GM23338 (cell line): ENCODE results near the gene LURAP1L. TPM values are rescaled to one million over a fixed set of nuclear protein-coding genes. Genes with fewer than 3 reads are reported as not detected.
A peak's percentile ranks its signal among the peaks of the same experiment; 100 is the strongest.

Source experiments
- ATAC-seq: fragments of 200-7000 bp; cut with Tn5 transposase; 3 replicates; pipeline ENCODE4 v1.9.1; 2020
- DNase-seq: peaks from one replicate; pipeline ENCODE4 v3.0.0-alpha.2; 2015; ENCODE audit warnings: low spot score
- H2AFZ ChIP-seq: fragments of 200-600 bp; sonication (generic); 2 replicates; pipeline ENCODE4 v1.8.0; 2016; ENCODE audit warnings: antibody characterized with exemption, mild to moderate bottlenecking, moderate library complexity
- H3F3A ChIP-seq: fragments of 200-600 bp; sonication (generic); replicated peaks from 2 replicates; pipeline ENCODE4 v1.8.0; 2017; ENCODE audit warnings: antibody characterized with exemption, mixed run types, low read depth
- H3K27ac ChIP-seq: fragments of 200-600 bp; sonication (generic); 2 replicates; pipeline ENCODE4 v1.6.1; 2016; ENCODE audit warnings: low read depth
- H3K27me3 ChIP-seq: fragments of 200-600 bp; sonication (generic); 2 replicates; pipeline ENCODE4 v1.8.0; 2016; ENCODE audit warnings: mild to moderate bottlenecking, mixed run types, moderate library complexity; ENCODE audit not compliant: insufficient read depth
- H3K36me3 ChIP-seq: fragments of 200-600 bp; sonication (generic); 2 replicates; pipeline ENCODE4 v1.8.0; 2016; ENCODE audit warnings: mild to moderate bottlenecking; ENCODE audit not compliant: insufficient read depth
- H3K4me1 ChIP-seq: fragments of 200-600 bp; sonication (generic); 2 replicates; pipeline ENCODE4 v1.8.0; 2016; ENCODE audit warnings: mild to moderate bottlenecking, moderate library complexity; ENCODE audit not compliant: insufficient read depth
- H3K4me2 ChIP-seq: fragments of 200-600 bp; sonication (generic); 2 replicates; pipeline ENCODE4 v1.7.1; 2017; ENCODE audit warnings: mixed run types
- H3K4me3 ChIP-seq: fragments of 200-600 bp; sonication (generic); 2 replicates; pipeline ENCODE4 v1.6.1; 2016; ENCODE audit warnings: mixed run types
- H3K79me2 ChIP-seq: fragments of 200-600 bp; sonication (generic); replicated peaks from 2 replicates; pipeline ENCODE4 v1.8.0; 2017; ENCODE audit warnings: mild to moderate bottlenecking; ENCODE audit not compliant: insufficient read depth
- H3K9me2 ChIP-seq: fragments of 200-600 bp; sonication (generic); 2 replicates; pipeline ENCODE4 v1.8.0; 2017; ENCODE audit not compliant: insufficient read depth
- H4K20me1 ChIP-seq: fragments of 200-600 bp; sonication (generic); replicated peaks from 2 replicates; pipeline ENCODE4 v1.8.0; 2017; ENCODE audit warnings: mild to moderate bottlenecking; ENCODE audit not compliant: insufficient read depth
- H3K27ac Mint-ChIP-seq: 2 replicates; pipeline ENCODE4 v1.8.0; 2020; ENCODE audit warnings: inconsistent platforms, mild to moderate bottlenecking, moderate library complexity, mixed read lengths
- H3K27me3 Mint-ChIP-seq: 3 replicates; pipeline ENCODE4 v1.8.0; 2022; ENCODE audit warnings: low read depth, mild to moderate bottlenecking, moderate library complexity, mixed read lengths, inconsistent platforms; ENCODE audit not compliant: insufficient read depth, poor library complexity
- H3K36me3 Mint-ChIP-seq: 3 replicates; pipeline ENCODE4 v1.8.0; 2021; ENCODE audit warnings: low read depth, mild to moderate bottlenecking, inconsistent platforms, moderate library complexity, mixed read lengths
- H3K4me1 Mint-ChIP-seq: 3 replicates; pipeline ENCODE4 v1.8.0; 2020; ENCODE audit warnings: mild to moderate bottlenecking, inconsistent platforms, mixed read lengths
- H3K4me3 Mint-ChIP-seq: 3 replicates; pipeline ENCODE4 v1.8.0; 2021; ENCODE audit warnings: moderate library complexity, mild to moderate bottlenecking, inconsistent platforms, mixed read lengths
- H3K9me3 Mint-ChIP-seq: 3 replicates; pipeline ENCODE4 v1.8.0; 2020; ENCODE audit warnings: moderate library complexity, mild to moderate bottlenecking, inconsistent platforms, mixed read lengths
- CREB1 ChIP-seq: fragments of 250-450 bp; sonication (Bioruptor Pico); IDR thresholded peaks from 2 replicates; pipeline ENCODE4 v1.5.0; 2020; ENCODE audit warnings: low read depth, mild to moderate bottlenecking, moderate library complexity
- CTCF ChIP-seq, 2 experiments: fragments of 200-600 bp in 1 of 2; sonication (generic) in 1 of 2; conservative IDR thresholded peaks; 2 replicates each; pipeline versions ENCODE4 v1.5.1 to v1.6.1; 2016 to 2017; ENCODE audit warnings: antibody characterized with exemption in 2 of 2, low read depth in 2 of 2, mild to moderate bottlenecking in 2 of 2, moderate library complexity in 1 of 2
- ETS1 ChIP-seq: IDR thresholded peaks from 2 replicates; pipeline ENCODE4 v1.6.1; 2016; ENCODE audit warnings: antibody characterized with exemption
- EZH2phosphoT487 ChIP-seq: fragments of 200-600 bp; sonication (generic); IDR thresholded peaks from one replicate; pipeline ENCODE4 v1.8.1; 2018; ENCODE audit warnings: antibody characterized with exemption; ENCODE audit not compliant: unreplicated experiment
- JUNB ChIP-seq: IDR thresholded peaks from one replicate; pipeline ENCODE4 v1.6.1; 2016; ENCODE audit warnings: antibody characterized with exemption; ENCODE audit not compliant: unreplicated experiment
- NANOG ChIP-seq: IDR thresholded peaks from 2 replicates; pipeline ENCODE4 v1.6.1; 2016; ENCODE audit warnings: antibody characterized with exemption, borderline replicate concordance
- POLR2AphosphoS5 ChIP-seq: IDR thresholded peaks from 2 replicates; pipeline ENCODE4 v1.6.1; 2016; ENCODE audit warnings: antibody characterized with exemption, low read depth
- REST ChIP-seq: IDR thresholded peaks from one replicate; pipeline ENCODE4 v1.6.1; 2018; ENCODE audit warnings: antibody characterized with exemption; ENCODE audit not compliant: unreplicated experiment
- ZNF114 ChIP-seq: fragments of 250-450 bp; sonication (Bioruptor Pico); IDR thresholded peaks from 2 replicates; pipeline ENCODE4 v1.5.0; 2020; ENCODE audit warnings: mild to moderate bottlenecking, moderate library complexity
- ZNF331 ChIP-seq: fragments of 250-450 bp; sonication (Bioruptor Pico); IDR thresholded peaks from 2 replicates; pipeline ENCODE4 v1.5.0; 2020; ENCODE audit warnings: low read depth, mild to moderate bottlenecking, moderate library complexity
- ZNF462 ChIP-seq: fragments of 250-450 bp; sonication (Bioruptor Pico); IDR thresholded peaks from 2 replicates; pipeline ENCODE4 v1.5.0; 2020; ENCODE audit warnings: mild to moderate bottlenecking, moderate library complexity
- polyA plus RNA-seq: library from polyadenylated mRNA; unstranded; fragments of >200 nt; fragmentation: Nextera tagmentation; extraction: Ambion mirVana; gene quantifications from 2 replicates; pipeline ENCODE4 v1.2.1, GENCODE V29; 2016
- total RNA-seq: library from RNA; depleted of rRNA; stranded (reverse); fragments of >200 nt; shearing (Covaris generic); gene quantifications from 2 replicates; pipeline ENCODE4 v1.2.3, GENCODE V29; 2014

LURAP1L gene
- total and polyA plus RNA-seq, 2 experiments from 2014 or later: 1.2 to 1.6 TPM

GRCh38 chr9:12855066-12855465 lies 80.2 kb downstream of the LURAP1L start (continued):
- TF ChIP-seq ETS1 (no peak), JUNB (no peak)

GRCh38 chr9:12856603-12857002 lies 81.8 kb downstream of the LURAP1L start:
- H3K4me1 Mint-ChIP-seq: peaks cover 11% of the 10 kb centered on the region
- H3K27me3 Mint-ChIP-seq: no peaks in the 10 kb centered on the region
- H3F3A ChIP-seq: no peaks in the 10 kb centered on the region
- H4K20me1 ChIP-seq: no peaks in the 10 kb centered on the region
- no peaks in the 10 kb centered on the region for H3K9me3 Mint-ChIP-seq
- no peak for TF ChIP-seq CTCF (conservative IDR thresholded peaks at IDR 0.05; ENCODE audit: low read depth in 2 of 2)
- TF ChIP-seq REST: no peak
- peak; percentile 42; the same call in 1 of the 2 replicates for TF ChIP-seq CREB1 (CRISPR knock-in tag)
- no peak for TF ChIP-seq EZH2phosphoT487
- no peak for TF ChIP-seq ETS1
- TF ChIP-seq POLR2AphosphoS5: no peak
- TF ChIP-seq ZNF114 (CRISPR knock-in tag): no peak
- TF ChIP-seq ZNF462 (CRISPR knock-in tag): peak; percentile 76
- no peak for TF ChIP-seq NANOG
- TF ChIP-seq JUNB: no peak
- peak; percentile 13; the same call in 1 of the 2 replicates for TF ChIP-seq ZNF331 (CRISPR knock-in tag)
- no peaks in the 10 kb centered on the region for H3K27me3 ChIP-seq
- peaks cover 4% of the 10 kb centered on the region; the same call in 1 of the 2 replicates for H3K4me1 ChIP-seq
- no peaks in the 10 kb centered on the region for H3K79me2 ChIP-seq
- peak; percentile 98 for ATAC-seq
- H3K36me3 Mint-ChIP-seq: no peaks in the 10 kb centered on the region
- no peak overlapping the region for H3K4me3 Mint-ChIP-seq
- H3K4me2 ChIP-seq: no peak overlapping the region
- H2AFZ ChIP-seq: no peak overlapping the region
- no peaks in the 10 kb centered on the region for H3K36me3 ChIP-seq
- H3K27ac Mint-ChIP-seq: 0 out of 2 replicates have a peak overlapping the region, but pooled peaks have one; percentile 13
- no peak overlapping the region for H3K4me3 ChIP-seq
- DNase-seq: peak; percentile 78
- H3K27ac ChIP-seq: no peak overlapping the region
- H3K9me2 ChIP-seq: no peaks in the 10 kb centered on the region
